ENCODE measurements around the gene NEURL3. TPM values are rescaled to one million over a fixed set of nuclear protein-coding genes. Genes with fewer than 3 reads are reported as not detected.
A peak's percentile ranks its signal among the peaks of the same experiment; 100 is the strongest.

The NEURL3 gene
- total and polyA plus RNA-seq, 9 of the 15 experiments (the other 6 are each of a cell fraction or from before 2014, with no cell fraction given): not detected

DNA sequence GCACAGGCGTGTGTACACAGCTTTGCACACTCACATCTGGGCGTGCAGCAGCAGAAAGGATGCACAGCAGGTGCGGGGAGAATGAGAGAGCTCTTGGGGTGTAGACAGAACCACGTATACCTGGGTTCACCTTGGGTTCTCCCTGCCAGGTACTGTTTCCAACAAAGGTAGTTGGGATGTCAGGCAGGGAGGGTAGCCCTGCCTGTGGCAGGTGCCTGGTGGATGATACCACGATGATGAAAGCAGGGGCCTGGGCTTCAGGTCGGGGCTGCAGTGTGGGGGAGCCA, 24.9 kb upstream of the NEURL3 start:
- FAIRE-seq (no peak), DNase-seq (ENCODE audit: extremely low read depth in 1 of 4, low spot score in 3 of 4) (no peak), ATAC-seq (no peak)
- no peaks in the 10 kb centered on the region for H3K36me3 ChIP-seq (ENCODE audit: control insufficient read depth, insufficient read depth, low read length)
- POLR2A ChIA-PET: interaction anchor here (1.2 to 1.6 kb wide), 3 partner anchors 12 to 20 kb away, joined by 4 read pairs; no protein-coding TSS in a partner anchor
- no peak overlapping the region for H3K4me2 ChIP-seq (ENCODE audit: insufficient read depth, low read length)
- no peak overlapping the region for H3K27ac ChIP-seq (ENCODE audit: extremely low read depth, low read depth, low read length)
- peaks cover 10 to 18% of the 10 kb centered on the region in 2 experiments for H3K4me1 ChIP-seq (replicated peaks in 1 of 2; ENCODE audit: control insufficient read depth in 2 of 2, insufficient read depth in 2 of 2, low read length in 2 of 2)
- no peaks in the 10 kb centered on the region for H3K9me1 ChIP-seq (ENCODE audit: control insufficient read depth, insufficient read depth, low read length)
- H3K9ac ChIP-seq (ENCODE audit: insufficient read depth in 1 of 2, low read depth in 2 of 2, low read length in 2 of 2): 0 out of 4 replicates have a peak overlapping the region, but pooled peaks of 1 of the 2 experiments have one; percentile 22
- no peak overlapping the region for H2AFZ ChIP-seq (ENCODE audit: low read depth, low read length)
- H3K4me3 ChIP-seq: no peak overlapping the region
- TF ChIP-seq EP300 (IDR thresholded peaks at IDR 0.05; ENCODE audit: low read length): no peak
- TF ChIP-seq ZNF134 (CRISPR knock-in tag; conservative IDR thresholded peaks at IDR 0.05): no peak
- no peak for TF ChIP-seq HDAC6 (IDR thresholded peaks at IDR 0.05; ENCODE audit: low read depth, low read length)
- TF ChIP-seq ZNF696 (CRISPR knock-in tag; conservative IDR thresholded peaks at IDR 0.05): no peak
- CTCF ChIA-PET (ENCODE audit: low intra/inter-chr PET ratio): no interaction called here
- intact Hi-C loops (cut with micrococcal nuclease): no loop called here
- no peaks in the 10 kb centered on the region for H3K9me3 ChIP-seq (replicated peaks; ENCODE audit: control insufficient read depth, insufficient read depth, low read depth, low read length)
- peaks cover 1 to 35% of the 10 kb centered on the region in 2 experiments; a peak in 3 of 5 replicates for H3K27me3 ChIP-seq (ENCODE audit: control insufficient read depth in 2 of 2, insufficient read depth in 2 of 2, low read length in 2 of 2)
- no peaks in the 10 kb centered on the region for H4K20me1 ChIP-seq (replicated peaks; ENCODE audit: control insufficient read depth, insufficient read depth, low read length)
- in situ Hi-C loops (cut with MboI): no loop called here
- no TSS peak for BruUV-seq (replicated peaks)
- H3K79me2 ChIP-seq (ENCODE audit: control insufficient read depth, insufficient read depth, low read length): no peaks in the 10 kb centered on the region
- 9% methylated on average over 6 of the region's 6 CpGs for WGBS (ENCODE audit: insufficient coverage, low coverage, missing lambda C conversion rate)

DNA sequence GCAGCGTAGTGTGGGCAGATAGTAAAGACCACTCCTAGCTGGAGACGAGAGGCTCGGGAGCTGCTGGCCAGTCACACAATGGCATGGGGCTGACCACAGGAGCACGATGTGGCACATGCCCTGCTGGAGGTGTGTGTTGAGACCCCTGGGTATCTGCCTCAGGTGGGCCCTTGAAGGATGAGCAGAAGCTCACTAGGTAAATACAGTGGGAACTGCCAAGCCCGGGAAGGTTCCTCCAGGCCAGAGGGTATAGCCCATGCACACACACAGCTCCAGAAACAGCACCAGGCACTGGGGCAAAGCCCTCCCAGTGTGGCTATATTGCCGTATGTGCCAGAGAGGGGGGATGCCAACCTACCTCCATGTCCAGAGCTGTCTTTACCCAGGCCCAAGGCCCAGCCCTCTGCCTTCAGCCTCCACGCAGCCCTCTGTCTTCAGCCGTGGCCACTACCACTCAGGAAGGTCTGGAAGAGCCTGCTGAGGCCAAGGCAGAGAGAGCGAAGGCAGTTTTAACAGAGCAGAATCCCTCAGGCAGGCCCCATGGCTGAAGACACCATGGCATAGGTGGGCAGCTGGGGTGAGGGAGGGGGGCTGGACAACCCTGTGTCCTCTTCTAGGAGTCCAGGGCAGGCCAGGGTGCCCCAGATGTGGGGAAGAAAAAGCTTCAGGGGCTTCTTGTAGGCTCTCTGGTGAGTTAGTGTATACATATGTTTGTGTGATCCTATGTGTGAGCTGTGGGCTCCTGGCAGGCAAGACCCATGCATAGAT, 24.4 kb upstream of the NEURL3 start:
- ChIA-PET CTCF (ENCODE audit: low intra/inter-chr PET ratio) (no interaction called here), POLR2A (interaction anchor here (1.2 to 1.6 kb wide), 3 partner anchors 11 to 19 kb away, joined by 4 read pairs; no protein-coding TSS in a partner anchor)
- FAIRE-seq (no peak), ATAC-seq (no peak), DNase-seq (ENCODE audit: extremely low read depth in 1 of 4, low spot score in 3 of 4) (no peak)
- H2AFZ ChIP-seq (ENCODE audit: low read depth, low read length): no peak overlapping the region
- H4K20me1 ChIP-seq (replicated peaks; ENCODE audit: control insufficient read depth, insufficient read depth, low read length): no peaks in the 10 kb centered on the region
- H3K27ac ChIP-seq (ENCODE audit: extremely low read depth, low read depth, low read length): no peak overlapping the region
- no peaks in the 10 kb centered on the region for H3K36me3 ChIP-seq (ENCODE audit: control insufficient read depth, insufficient read depth, low read length)
- BruUV-seq (replicated peaks): no TSS peak
- 33% methylated on average over 9 of the region's 9 CpGs for WGBS (ENCODE audit: insufficient coverage, low coverage, missing lambda C conversion rate)
- H3K4me1 ChIP-seq (replicated peaks in 1 of 2; ENCODE audit: control insufficient read depth in 2 of 2, insufficient read depth in 2 of 2, low read length in 2 of 2): peaks cover 10 to 18% of the 10 kb centered on the region in 2 experiments
- no peak overlapping the region for H3K4me3 ChIP-seq
- 0 out of 4 replicates have a peak overlapping the region, but pooled peaks of 1 of the 2 experiments have one; percentile 12 for H3K9ac ChIP-seq (ENCODE audit: insufficient read depth in 1 of 2, low read depth in 2 of 2, low read length in 2 of 2)
- no peaks in the 10 kb centered on the region for H3K9me1 ChIP-seq (ENCODE audit: control insufficient read depth, insufficient read depth, low read length)
- H3K4me2 ChIP-seq (ENCODE audit: insufficient read depth, low read length): no peak overlapping the region
- intact Hi-C loops (cut with micrococcal nuclease): no loop called here
- no peaks in the 10 kb centered on the region for H3K79me2 ChIP-seq (ENCODE audit: control insufficient read depth, insufficient read depth, low read length)
- H3K9me3 ChIP-seq (replicated peaks; ENCODE audit: control insufficient read depth, insufficient read depth, low read depth, low read length): no peaks in the 10 kb centered on the region
- peaks cover 2 to 40% of the 10 kb centered on the region in 2 experiments; a peak in 3 of 5 replicates for H3K27me3 ChIP-seq (ENCODE audit: control insufficient read depth in 2 of 2, insufficient read depth in 2 of 2, low read length in 2 of 2)
- in situ Hi-C loops (cut with MboI): no loop called here
- TF ChIP-seq, protein P1, sequence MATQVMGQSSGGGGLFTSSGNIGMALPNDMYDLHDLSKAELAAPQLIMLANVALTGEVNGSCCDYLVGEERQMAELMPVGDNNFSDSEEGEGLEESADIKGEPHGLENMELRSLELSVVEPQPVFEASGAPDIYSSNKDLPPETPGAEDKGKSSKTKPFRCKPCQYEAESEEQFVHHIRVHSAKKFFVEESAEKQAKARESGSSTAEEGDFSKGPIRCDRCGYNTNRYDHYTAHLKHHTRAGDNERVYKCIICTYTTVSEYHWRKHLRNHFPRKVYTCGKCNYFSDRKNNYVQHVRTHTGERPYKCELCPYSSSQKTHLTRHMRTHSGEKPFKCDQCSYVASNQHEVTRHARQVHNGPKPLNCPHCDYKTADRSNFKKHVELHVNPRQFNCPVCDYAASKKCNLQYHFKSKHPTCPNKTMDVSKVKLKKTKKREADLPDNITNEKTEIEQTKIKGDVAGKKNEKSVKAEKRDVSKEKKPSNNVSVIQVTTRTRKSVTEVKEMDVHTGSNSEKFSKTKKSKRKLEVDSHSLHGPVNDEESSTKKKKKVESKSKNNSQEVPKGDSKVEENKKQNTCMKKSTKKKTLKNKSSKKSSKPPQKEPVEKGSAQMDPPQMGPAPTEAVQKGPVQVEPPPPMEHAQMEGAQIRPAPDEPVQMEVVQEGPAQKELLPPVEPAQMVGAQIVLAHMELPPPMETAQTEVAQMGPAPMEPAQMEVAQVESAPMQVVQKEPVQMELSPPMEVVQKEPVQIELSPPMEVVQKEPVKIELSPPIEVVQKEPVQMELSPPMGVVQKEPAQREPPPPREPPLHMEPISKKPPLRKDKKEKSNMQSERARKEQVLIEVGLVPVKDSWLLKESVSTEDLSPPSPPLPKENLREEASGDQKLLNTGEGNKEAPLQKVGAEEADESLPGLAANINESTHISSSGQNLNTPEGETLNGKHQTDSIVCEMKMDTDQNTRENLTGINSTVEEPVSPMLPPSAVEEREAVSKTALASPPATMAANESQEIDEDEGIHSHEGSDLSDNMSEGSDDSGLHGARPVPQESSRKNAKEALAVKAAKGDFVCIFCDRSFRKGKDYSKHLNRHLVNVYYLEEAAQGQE (IDR thresholded peaks at IDR 0.05; ENCODE audit: borderline replicate concordance): no peak
- TF ChIP-seq, protein P1 (CRISPR knock-in tag; IDR thresholded peaks at IDR 0.05; ENCODE audit: low read depth): no peak

All from K562 (cell line).